ENCODE results near the gene PRMT1.

The PRMT1 gene

DNA sequence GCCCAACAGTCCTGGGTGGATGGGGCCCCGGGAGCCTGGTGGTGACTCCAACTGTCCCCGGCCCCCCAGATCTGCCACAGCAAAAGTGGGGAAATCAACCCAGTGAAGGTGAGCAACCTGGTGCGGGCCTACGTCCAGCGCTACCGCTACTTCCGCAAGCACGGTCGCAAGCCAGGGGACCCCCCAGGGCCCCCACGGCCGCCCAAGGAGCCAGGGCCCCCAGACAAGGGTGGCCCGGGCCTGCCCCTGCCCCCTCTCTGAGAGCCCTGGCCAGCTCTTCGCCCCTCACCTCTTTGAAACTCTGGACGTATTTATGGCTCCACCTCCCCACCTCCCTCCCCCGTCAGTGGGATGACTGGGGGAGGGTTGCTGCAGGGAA is 18.9 kb upstream of the PRMT1 start:
- TF ChIP-seq, protein P1, sequence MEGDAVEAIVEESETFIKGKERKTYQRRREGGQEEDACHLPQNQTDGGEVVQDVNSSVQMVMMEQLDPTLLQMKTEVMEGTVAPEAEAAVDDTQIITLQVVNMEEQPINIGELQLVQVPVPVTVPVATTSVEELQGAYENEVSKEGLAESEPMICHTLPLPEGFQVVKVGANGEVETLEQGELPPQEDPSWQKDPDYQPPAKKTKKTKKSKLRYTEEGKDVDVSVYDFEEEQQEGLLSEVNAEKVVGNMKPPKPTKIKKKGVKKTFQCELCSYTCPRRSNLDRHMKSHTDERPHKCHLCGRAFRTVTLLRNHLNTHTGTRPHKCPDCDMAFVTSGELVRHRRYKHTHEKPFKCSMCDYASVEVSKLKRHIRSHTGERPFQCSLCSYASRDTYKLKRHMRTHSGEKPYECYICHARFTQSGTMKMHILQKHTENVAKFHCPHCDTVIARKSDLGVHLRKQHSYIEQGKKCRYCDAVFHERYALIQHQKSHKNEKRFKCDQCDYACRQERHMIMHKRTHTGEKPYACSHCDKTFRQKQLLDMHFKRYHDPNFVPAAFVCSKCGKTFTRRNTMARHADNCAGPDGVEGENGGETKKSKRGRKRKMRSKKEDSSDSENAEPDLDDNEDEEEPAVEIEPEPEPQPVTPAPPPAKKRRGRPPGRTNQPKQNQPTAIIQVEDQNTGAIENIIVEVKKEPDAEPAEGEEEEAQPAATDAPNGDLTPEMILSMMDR (conservative IDR thresholded peaks at IDR 0.05): no peak
- TF ChIP-seq ZFX (IDR thresholded peaks at IDR 0.05): no peak
- no peak overlapping the region for H3K27ac ChIP-seq

DNA sequence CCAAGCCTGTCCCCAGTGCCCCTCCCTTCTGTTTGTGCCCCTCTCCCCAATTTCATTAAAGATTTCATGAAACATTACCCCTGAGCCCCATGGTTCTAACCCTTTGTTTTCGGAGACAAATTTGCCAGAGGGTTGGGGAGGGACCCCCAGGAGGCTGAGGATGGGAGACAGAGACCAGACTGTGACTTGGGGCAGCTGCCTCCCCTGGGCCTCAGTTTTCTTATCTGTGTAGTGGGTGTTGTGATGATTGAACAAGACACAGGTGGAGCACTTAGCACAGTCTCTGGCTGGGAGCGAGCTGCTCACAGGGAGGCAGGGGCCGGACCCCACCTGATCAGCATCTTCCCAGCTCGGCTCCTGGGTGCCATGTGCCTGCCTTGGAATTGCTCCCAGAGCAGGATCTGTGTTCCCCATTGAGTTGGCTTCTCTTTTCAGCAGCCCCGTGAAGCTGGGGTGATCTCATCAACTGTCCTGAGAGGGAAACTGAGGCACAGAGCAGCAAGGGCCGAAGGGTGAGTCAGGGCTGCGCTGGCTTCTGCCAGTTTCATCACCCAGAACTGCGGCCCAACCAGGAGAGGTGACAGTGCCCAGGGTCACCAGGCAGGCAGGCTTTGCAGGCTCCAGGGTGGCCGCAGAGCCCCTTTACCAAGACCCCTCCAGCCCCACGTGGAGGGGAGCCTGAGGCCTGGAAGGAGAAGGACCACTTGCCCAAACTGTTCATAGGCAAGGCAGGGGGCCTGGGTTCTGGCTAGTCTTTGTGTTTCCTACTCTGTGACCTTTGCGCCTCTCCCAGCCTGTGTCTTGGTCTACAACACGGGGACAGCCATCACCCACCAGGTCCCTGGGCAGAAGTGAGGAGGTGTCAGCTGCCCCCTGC is 18.3 kb upstream of the PRMT1 start:
- no peak overlapping the region for H3K27ac ChIP-seq
- TF ChIP-seq ZFX (IDR thresholded peaks at IDR 0.05): no peak
- TF ChIP-seq, protein P1 (conservative IDR thresholded peaks at IDR 0.05): no peak

DNA sequence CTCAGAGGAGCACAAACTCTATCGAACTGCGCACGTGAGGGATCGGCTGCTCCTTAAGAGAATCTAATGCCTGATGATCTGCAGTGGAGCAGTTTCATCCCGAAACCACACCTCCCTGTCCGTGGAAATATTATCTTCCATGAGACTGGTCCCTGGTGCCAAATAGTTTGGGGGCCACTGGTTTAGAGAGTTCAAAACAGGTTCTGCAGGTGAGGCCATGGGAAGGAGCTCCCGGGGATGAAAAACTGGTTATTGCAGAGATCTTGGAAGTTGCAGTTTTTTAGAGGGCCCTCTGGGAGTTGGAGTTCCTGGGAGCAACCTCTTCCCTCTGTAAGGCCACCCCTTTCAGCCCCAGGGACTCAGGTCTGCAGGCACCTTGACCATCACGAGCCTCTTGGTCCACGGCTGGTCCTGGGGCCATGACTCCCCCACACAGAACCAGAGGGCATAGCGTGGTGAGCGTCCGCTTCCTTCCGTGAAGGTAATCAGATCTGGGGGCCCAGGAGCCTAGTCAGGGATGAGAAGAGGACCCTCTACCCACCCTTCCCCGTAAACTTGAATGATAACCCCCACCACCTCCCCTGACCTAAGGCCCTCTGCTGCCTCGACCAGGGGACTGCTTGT is 16.6 kb upstream of the PRMT1 start:
- TF ChIP-seq, protein P1 (conservative IDR thresholded peaks at IDR 0.05): no peak
- TF ChIP-seq ZFX (IDR thresholded peaks at IDR 0.05): no peak
- no peak overlapping the region for H3K27ac ChIP-seq

DNA sequence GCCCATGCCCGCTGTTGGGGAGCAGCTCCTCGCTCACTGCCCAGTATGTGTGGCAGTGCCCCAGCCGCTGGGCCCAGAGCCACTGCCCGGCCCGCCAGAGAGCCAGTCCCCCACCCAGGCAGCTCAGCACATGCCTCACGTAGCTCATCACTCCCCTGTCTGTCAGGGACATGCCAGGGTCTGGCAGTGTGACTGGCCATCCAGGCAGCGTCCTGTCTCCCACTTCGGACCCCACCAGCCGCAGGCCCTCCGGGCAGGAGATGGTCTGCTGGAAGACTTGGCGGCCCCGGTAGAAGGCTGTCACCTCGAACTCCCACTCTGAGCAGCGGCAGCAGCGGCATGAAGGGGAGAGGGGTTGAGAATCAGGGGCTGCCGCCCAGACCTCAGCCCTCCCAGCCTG is 15.1 kb upstream of the PRMT1 start:
- no peak overlapping the region for H3K27ac ChIP-seq

DNA sequence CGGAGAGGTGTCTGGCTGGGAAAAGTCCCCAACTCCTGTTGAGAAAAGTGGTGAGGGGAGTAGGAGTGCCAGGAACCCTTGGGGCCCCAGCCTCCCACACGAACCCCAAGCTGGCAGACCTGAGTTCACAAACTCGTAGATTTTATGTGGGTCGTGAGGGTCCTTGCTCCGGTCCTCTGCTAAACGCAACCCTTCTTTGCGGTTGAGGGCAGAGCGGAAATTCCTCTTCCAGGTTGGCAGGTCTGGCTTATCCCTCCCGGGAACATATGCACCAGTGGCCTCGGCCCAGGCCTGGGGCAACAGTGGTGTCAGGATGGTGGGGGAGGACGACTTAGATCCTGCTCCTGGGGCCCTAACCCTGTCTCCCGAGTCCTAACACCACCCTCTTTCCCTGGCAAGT is 13.8 kb upstream of the PRMT1 start:
- no peak for TF ChIP-seq ZFX (IDR thresholded peaks at IDR 0.05)
- TF ChIP-seq, protein P1 (conservative IDR thresholded peaks at IDR 0.05): no peak
- peak overlapping the region; percentile 91; the same call in 1 of the 2 replicates for H3K27ac ChIP-seq

More for the DNA sequence above, 15.1 kb upstream of the PRMT1 start:
- TF ChIP-seq ZFX (IDR thresholded peaks at IDR 0.05): no peak
- TF ChIP-seq, protein P1 (conservative IDR thresholded peaks at IDR 0.05): no peak

DNA sequence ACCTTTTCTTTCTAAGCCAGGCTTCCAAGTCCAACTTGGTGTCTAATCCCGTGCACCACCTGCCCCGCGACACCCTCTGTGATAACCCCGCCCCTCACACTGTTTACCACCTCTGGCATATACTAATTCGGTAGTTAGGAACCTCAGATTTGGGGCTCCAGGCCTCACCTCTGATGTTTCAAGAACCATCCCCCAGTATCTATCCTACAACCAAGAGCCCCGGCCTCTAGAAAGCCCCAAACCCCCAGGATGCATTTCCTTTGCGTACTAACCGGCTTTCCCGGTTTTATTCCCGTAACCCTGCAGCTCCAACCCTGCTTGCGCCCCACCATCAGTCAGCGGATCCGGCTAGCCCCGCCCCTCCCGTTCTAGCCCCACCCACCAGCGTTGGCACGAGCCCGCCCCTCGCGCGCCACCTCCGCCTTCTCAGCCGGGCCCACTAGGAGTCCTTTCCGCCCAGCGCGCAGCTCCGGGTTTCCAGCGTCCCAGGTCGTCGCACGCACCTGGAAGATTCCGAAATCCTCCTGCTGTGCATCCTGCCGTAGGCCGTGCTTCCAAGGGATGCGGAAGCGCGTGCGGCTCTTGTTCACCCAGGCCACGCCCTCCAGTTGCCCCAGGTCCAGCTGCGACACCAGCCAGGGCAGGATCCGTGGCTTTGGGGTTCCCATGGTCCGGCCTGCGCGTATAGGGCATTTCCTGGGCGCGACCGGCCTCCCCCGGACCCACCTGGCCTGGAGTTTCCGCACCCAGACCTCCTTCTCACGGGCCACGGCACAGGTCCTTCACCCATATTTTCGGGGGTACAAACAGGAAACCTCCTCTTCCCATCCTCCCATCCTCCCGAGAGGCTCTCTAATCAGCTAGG is 12.7 kb upstream of the PRMT1 start:
- peak overlapping the region; percentile 91 for H3K27ac ChIP-seq
- TF ChIP-seq, protein P1 (conservative IDR thresholded peaks at IDR 0.05): no peak
- TF ChIP-seq ZFX (IDR thresholded peaks at IDR 0.05): no peak
